Stomach (tissue), 4 donors: ENCODE measurements around the gene DENND6B.

Source experiments
- CTCF ChIP-seq, 7 experiments: fragments of 450-650 bp in 4 of 7; fragments of 200-600 bp in 3 of 7; sonication (generic) in 3 of 7; IDR thresholded peaks; one replicate each; pipeline ENCODE4 v1.5.1; 2016 to 2019; ENCODE audit warnings: antibody characterized with exemption in 7 of 7, control low read depth in 2 of 7, mild to moderate bottlenecking in 1 of 7
- POLR2A ChIP-seq, 4 donors: fragments of 450-650 bp; IDR thresholded peaks; one replicate each; pipeline ENCODE4 v1.6.1; 2016; ENCODE audit warnings: antibody characterized with exemption in 4 of 4, control low read depth in 2 of 4, mild to moderate bottlenecking in 1 of 4, moderate library complexity in 1 of 4
- POLR2AphosphoS5 ChIP-seq, 3 donors: sonication (generic); formaldehyde crosslinking; IDR thresholded peaks; one replicate each; pipeline ENCODE4 v1.6.1; 2016; ENCODE audit warnings: antibody characterized with exemption in 3 of 3

- TF ChIP-seq POLR2AphosphoS5 (IDR thresholded peaks at IDR 0.05) (peak; percentile 33 to 77 (median 62)), CTCF (IDR thresholded peaks at IDR 0.05) (no peak), POLR2A (IDR thresholded peaks at IDR 0.05) (peak in 1 of 4 donors; percentile 26)
These were observed 44.3 kb downstream of the DENND6B start for GRCh38 chr22:50282361-50283155.
